HG02588 (cell line): Measurements from ENCODE around the gene AFTPH.
A peak's percentile ranks its signal among the peaks of the same experiment; 100 is the strongest.

Source experiments
- ATAC-seq: cut with Tn5 transposase; IDR thresholded peaks from one replicate; pipeline ENCODE4 v1.9.1; 2021; ENCODE audit warnings: mild to moderate bottlenecking, moderate library complexity; ENCODE audit not compliant: unreplicated experiment

Gene AFTPH

DNA sequence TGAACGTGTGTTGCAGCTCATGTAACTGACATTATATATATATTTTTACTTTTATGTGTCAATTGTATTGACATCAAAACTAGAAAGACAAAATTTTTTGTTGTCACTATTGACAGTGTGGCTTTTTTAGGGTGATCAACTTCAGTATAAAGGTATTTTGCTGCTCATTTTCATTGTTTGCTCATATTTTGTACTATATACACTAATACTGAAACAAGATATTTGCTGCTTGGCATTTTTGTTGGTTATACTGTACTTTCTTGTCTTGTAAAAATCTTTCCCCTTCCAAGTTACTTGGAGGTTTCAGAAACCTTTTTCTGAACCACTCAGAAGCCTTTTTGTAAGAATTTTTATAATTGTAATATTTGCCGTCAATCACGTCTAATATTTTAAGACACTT, 16.5 kb downstream of the AFTPH start:
- ATAC-seq: no peak

DNA sequence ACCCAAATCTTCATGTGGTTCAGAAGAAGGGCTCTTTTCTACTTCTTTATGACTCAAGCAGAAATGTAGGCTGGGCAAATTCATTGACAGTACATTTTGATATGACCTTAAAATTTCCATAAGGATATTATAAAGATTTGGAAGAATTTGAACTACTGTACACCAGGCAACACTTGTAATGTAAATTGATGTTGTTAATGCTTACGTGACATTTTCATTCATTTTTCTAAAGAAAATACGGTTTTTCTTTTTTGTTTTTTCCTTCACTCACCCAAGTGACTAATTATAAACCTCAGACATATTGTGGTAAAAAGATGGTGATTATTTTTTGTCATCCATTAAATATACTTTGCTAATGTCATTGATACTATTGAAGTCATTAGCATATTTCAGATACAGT, 17.4 kb downstream of the AFTPH start:
- ATAC-seq: no peak

DNA sequence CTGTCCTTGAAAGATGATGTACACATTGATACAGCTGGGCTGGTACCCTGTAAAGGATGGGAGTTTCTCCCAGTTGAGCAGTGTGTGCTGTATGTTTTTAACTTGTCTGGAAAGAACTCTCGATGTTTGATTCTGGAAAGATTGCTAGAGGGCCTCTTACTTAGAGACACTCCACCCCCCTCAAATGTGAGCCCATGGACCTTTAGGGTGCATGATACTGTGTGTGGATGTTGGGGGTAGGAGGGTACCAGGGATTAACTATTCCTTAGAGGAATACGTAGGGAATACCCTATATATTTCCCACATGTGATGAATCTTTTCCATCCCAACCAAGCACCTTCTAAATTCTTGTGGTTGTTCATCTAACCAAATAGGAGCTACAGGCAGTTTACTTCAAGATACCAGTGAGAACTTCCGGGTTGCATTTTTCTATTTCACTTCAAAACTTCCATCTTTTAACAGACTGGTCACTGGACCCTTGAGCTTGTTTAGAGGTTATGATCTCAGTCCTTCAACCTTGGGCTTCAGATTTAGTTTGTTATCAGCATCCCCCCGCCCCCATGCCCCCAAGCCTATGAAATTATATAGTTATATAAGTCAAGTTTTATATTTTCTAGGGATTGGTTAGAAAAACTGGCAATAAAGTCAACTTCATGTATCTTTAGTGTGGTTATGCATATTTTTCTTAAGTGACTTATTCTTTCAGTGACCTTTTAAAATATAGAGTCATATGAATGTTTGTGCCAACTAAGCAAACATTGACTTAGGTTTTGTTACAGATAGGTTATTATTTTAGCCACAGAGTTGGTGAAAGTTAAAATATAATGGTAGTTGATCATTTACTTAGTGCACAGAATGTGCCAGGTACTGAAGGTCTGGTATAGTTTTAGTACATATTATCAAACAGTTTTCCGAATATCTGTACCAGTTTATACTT, 18.2 kb downstream of the AFTPH start:
- no peak for ATAC-seq

DNA sequence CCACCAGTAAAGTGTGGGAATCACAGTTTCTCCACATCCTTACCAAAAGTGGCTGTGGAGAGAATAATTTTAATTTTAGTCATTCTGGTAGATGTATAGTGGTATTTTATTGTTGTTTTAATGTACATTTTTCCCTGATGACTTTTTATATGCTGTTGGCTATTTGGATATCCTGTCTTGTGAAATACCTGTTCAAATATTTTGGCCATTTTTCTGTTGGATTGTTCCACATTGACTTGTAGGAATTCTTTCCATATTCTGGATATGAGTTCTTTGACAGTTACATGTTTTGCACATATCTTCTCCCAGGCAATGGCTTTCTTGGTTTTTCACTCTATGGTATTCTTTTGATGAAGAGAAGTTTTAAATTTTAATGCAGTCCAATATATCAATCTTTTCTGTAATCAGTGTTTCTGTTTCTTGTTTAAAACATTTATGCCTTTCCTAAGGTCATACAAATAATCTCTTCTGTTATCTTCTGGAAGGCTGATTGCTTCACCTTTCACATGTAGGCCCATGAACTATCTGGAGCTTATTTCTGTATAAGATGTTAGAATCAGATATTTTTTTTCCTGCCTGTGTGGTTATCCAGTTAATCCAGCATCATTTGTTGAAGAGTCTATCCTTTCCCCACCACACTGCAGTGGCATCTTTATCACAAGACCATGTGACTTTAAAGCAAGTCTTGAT, 19.0 kb downstream of the AFTPH start:
- no peak for ATAC-seq

DNA sequence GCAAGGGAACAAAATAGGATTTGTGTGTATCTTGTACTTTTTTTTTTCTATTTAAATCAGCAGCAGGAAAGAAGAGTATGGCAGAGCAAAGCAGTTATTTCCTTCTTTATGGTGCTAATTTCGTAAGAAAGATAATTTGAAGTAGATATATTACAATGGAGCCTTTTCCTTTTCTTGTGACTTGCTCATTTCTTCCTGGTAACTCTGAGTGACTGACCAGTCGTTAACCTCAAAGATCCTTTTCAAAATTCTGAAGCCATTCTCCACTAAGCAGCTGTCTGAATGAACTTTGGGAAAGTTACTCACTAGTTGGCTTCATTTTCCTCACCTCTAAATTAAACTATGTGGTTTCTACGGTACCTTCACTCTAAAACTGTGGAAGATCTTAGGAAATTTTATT, 24.6 kb downstream of the AFTPH start:
- ATAC-seq: no peak

DNA sequence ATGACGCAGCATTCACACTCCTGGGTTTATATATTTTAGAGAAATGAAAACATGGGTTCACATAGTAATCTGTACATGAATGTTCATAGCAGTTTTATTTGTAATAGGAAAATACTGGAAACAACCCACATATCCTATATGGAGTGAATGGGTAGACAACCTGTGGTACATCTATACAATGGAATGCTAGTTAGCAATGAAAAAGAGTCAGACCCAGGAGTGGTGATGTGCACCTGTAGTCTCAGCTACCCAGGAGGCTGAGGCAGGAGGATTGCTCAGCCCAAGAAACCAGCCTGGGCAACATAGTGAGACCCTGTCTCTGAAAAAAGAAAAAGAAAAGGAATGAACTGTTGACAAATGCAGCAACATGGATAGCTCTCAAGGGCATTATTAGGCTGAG, 25.9 kb downstream of the AFTPH start:
- ATAC-seq: no peak

DNA sequence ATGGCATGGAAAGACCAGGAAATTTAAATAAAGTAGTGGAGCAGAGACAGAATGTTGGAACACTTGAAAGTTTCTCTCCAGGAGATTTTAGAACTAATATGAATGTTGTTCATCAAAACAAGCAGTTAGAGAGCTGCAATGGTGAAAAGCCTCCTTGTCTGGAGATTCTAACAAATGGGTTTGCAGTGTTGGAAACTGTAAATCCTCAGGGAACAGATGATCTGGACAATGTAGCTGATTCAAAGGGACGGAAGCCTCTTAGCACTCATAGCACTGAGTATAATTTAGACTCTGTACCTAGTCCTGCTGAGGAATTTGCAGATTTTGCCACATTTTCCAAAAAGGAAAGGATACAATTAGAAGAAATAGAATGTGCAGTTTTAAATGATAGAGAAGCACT, 27.7 kb downstream of the AFTPH start:
- no peak for ATAC-seq

DNA sequence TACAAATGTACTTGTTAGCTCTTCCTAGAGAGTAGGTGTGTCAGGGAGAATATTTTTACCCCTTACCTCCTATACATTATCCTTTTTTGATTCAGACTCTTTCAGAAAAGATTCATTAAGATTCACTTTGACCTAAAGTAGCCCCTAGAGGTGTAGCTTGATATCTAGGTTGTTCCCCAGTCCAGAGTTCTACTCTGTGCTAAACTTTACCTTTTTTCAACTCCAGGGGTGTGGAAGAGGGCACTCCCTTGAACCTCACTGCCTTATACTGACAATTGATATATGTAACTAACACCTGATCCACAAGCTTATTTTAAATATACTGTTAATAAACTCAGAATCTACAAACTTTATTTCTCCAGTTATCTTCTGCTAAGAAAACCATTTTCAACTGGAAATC, 30.0 kb downstream of the AFTPH start:
- ATAC-seq: no peak

DNA sequence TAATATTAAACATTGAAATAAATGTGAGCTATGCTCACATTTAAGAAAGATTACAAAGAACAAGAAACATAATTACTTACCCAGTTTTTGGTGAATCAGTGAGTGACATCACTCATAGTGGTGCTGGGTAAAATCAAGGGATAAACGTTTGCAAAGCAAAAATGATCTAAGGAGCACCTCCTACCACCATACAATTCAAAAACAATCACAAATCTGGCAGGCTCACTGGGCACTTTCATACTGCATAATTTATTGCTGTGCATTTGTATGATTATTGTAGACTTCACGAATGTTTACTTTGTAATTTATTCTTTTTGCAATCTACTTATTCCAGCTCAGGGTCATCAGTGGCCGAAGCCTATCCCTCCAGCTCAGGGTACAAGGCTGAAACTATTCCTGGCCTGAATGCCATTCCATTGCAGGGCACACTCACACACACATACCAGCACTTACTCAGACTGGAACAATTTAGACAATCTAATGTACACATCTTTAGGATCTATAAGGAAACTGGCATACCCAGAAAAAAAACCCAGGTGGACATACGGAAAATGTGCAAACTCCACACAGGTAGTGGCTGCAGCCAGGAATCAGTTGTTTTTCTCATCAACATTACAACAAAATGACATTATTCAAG, 34.4 kb downstream of the AFTPH start:
- ATAC-seq: no peak

DNA sequence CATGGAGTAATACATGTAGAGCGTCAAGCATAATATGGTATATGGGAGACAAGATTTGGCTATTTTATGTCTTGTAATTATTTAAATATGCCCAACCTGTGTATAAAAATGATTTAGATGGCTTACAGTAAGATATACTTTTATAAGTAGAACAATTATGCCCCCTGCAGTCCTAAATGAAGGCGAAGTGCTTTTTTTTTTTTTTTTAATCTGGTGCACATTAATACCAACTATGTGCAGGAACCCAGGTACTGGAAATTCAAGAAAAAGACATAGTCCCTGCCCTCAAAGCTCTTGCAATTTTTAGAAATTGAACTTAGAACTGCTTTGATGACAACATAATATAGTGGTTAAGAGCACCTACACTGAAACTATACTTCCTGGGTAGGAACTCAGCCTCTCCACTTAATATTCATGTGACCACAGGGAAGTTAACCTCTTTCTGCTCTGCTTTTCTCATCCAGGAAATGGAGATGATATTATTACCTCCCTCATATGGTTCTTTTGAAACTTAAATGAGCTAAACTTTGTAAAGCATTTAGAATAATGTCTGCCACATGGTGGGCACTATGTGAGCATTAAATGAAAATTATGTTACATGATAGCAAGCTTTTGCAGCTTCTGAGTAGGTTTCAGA, 38.1 kb downstream of the AFTPH start:
- ATAC-seq: no peak

DNA sequence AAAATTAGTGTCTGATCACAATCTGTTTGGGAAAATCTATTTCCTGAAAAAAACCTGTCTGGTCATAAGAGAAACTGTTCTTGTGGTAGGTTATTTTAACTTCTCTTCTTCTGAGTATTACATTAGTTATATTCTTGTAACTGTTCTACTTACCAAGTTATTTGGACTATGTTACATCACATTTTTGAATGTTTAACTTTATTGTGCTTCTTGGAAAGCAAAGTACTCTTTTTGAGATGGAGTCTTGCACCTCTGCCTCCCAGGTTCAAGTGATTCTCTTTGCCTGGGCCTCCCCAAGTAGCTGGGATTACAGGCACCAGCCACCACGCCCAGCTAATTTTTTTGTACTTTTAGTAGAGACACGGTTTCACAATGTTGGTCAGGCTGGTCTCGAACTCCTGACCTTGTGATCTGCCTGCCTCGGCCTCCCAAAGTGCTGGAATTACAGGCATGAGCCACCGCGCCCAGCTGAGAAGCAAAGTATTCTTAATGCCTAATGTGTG, 39.4 kb downstream of the AFTPH start:
- ATAC-seq: no peak

DNA sequence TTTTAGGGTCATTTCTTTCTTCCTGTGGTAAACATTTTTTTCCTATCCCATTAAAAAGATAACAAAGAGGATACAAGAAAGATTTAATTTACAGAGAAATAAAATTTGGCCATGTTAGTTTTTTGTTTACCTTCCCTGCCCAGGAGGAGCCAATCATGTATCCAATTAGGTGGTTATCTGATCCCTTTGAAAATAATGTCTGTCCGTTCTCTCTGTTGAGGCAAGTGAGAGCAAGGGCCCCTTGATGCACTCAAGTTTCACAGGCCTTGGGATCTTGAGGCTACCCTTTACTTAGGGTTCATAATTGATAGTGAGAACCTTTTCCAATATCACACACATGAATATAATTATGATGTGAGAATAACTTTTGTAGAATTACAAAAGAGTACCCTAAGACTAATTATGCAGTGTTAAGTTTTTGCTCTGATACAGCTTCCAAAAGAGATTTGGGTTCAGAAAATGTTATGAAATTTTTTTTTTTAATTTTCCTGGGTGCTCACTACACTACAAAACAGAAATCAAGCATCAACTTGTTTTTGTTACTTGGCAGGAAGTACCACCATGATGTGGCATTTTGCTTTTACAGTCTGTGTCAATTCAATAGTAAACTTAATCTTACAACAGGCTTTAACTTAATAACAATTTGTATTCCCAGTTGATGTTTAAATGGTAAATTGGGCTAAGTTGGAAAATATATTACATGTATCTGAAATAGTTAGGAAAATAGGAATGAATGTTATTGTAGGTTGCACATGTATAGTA, 42.0 kb downstream of the AFTPH start:
- ATAC-seq: no peak

DNA sequence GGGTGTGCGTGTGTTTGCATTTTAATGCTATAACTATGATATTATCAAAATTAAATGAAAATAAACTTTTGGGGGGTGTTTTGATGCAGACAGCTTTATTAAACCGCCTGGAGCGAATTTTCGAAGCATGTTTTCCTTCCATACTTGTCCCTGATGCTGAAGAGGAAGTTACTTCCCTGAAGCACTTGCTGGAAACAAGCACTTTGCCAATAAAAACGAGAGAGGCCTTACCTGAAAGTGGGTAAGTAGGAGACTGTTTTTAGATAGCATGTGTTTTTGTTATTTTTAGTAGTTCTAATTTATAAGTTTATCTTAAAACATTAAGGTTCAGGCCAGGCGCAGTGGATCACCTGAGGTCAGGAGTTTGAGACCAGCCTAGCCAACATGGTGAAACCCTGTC, 43.3 kb downstream of the AFTPH start:
- ATAC-seq: no peak

DNA sequence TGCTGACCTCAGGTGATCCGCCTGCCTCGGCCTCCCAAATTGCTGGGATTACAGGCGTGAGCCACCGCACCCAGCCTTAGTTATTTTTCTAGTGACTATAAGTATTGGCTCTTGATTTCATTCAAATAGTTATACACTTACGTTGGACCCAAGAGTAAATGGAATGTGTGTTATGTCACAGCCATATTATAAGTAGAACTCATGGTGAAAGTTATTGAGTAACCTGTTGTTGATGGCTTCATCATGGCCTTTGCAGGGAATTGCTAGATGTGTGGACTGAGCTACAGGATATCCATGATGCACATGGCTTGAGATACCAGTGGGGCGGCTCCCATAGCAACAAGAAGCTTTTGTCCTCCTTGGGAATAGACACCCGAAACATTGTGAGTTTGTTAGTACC, 44.7 kb downstream of the AFTPH start:
- no peak for ATAC-seq

DNA sequence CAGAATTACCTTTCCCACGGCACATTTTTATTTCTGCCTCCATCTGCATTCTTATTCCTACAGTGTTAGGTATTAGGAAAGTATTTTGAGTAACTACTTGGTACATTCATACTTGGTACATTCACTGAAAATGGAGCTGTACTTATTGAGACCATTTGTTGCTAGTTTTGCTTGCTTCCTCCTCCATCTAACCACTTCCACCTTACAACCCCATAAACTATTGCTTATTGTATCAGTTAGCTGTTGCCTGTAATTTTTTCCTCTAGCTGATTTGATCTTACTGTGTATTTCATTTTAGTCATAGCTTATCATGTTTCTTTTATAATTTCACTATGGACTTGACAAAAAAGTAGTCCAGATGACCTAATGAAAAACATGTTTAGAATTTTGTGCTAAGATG, 50.7 kb downstream of the AFTPH start:
- ATAC-seq: no peak

DNA sequence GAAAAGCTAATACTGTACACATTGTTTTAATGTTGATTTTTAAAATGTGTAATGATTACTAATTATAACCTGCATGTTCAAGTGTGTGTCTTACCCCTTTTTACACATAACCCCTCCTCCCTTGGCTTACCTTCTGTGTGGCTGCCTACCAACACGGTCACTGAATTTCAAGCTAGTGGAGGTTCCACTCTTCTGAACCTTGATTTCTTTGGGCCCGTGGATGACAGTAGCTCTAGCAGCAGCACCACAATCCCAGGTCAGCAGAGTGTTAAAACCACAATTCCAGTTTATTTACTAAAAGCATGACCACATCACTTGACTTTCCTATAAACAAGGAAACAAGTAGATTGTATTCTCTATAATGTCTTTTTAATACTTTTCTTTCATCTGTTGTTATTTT, 56.9 kb downstream of the AFTPH start:
- no peak for ATAC-seq

DNA sequence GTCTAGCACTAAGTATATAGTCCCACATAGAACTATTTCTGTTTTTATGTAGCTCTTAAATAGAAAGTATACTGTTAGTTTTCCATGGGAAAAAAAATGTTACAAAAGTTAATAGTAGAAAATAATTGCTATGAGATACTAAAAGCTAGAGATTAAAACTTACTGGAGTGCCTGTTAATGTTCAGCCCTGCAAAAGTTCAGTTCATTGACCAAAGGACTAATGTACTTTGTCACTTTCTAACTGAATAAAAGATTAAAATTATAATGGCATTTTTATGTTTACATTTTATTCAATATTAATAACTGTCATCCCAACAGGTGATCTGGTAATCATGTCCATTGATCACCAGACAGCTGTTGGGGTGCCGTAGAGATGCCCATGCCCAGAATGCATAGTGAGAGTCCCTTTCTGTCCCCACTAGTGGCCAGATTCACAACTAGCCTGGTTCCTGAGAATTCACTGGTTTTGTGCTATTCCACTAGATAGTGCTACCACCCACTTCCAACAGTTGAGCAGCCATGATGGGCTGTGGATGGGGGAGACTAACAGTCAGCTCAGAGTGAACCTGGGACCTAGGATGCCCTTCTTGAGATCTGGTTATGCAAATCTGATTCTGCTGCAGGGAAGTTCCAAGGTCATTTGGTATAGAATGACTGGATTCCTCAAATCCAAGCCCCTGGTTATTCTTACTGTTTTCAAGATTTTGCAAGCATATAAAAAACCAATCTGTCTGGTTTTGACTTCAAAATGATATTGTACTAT, 57.8 kb downstream of the AFTPH start:
- peak; percentile 37 for ATAC-seq

DNA sequence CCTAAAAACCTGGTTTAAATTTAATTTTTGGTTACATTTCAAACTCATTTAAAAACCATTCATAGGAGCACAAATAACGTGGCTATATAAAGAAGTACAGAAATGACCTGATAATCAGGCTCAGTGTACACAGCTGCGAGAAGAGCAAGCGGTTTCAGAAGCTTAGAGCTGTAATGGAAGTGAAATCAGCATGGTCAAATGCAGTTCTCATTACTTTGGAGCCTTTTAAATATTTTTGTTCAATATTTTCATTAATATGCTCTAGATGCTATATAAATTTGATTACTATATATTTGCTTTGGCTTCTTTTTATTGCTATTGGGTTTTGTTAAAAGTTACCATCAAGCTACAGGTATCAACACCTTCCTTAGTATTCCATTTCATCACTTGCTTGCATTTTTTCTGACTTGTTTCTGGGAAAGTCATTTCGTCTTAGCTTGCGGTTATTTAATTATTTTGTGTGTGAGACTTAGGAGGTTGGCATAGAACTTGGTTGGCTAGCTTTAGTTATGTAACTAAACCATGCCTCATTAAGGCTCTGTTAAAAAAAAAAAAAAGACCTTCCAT, 58.7 kb downstream of the AFTPH start:
- peak; percentile 80 for ATAC-seq

DNA sequence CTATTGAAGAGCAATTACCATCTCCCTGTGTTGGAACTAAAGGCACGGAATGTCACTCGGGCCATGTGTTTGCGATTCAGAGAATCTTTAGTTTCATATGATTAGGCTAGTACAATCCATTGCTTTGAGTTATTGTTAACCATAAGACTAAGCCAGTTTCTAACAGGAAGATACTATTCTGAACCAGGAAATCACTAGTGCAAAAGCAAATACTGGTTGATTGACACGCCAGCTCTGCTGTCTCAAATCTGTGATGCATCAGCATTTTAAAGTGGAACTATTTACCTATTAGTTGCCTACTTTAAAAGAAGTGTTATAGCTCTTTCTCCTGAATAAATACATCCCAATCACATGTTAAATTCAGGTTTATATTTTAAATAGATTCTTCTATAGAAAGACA, 61.9 kb downstream of the AFTPH start:
- ATAC-seq: no peak
